NCI-H2107 treated with DMSO at 0.1 percent for 48 hours (cell line): ENCODE results near the gene NACA2.
A peak's percentile ranks its signal among the peaks of the same experiment; 100 is the strongest.
"Not testable (repeated sequence)": the region's sequence is repeated elsewhere in the genome, so short reads cannot be mapped to it uniquely, and the experiment has no call there.

Experiments
- DNase-seq: peaks from one replicate; lab custom pipeline; 2025; ENCODE audit not compliant: unreplicated experiment; lab: John Stamatoyannopoulos, UW

Gene NACA2

DNA sequence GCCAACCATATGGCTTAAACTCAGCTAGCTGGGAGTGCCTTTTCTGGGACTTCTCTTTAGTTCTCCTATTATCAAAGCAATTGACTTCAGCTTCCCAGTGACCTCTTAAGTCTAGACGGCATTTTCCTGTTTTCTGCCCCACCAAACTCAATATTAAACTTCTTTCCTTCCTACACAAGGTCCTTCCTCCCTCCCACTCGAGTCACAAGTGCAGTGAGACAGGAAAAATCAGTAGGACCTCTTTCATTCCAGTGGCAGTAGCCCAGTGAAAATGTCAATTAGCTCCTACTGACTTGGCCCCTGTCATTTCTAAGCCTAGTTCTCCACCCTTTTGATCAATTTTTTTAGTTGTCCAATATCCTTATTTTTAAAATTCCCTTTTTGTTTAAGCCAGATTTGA lies 9.6 kb upstream of the NACA2 start:
- no peak for DNase-seq

DNA sequence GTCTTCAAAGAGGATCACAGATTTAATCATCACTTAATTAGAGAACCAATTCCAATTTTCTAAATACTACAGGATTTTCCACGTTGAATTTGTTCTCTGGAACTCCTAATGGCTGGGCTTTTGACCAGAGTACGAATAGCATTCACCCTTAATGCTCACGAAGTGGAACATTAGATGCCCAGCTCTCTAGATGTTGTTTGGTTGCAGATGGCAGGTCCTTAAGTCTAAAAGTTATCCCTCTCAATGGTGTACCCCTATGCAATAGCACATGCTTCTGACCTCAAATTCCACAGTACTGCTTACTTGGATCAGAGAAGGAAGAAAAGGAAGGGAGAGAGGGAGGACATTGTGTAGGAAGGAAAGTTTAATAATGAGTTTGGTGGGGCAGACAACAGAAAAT lies 8.6 kb upstream of the NACA2 start:
- DNase-seq, result no peak

DNA sequence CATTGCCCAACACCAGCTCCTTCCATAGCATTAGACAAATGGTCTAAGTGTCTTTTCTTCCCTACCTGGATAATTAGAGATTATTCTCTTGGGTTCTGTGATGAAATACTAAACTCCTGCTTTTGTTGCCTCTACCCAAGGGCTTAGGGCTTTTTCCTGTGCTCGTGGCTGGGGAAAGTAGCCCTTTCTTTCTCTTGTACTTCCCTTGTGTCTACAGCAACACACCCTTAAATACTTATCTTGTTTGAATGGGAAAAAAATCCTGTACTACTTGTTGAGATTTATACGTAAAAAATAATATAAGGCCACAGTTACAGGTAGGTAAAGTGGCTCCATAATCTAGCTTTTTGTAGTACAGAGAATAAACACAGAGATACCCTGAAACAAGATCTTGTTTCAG lies 7.0 kb upstream of the NACA2 start:
- no peak for DNase-seq

DNA sequence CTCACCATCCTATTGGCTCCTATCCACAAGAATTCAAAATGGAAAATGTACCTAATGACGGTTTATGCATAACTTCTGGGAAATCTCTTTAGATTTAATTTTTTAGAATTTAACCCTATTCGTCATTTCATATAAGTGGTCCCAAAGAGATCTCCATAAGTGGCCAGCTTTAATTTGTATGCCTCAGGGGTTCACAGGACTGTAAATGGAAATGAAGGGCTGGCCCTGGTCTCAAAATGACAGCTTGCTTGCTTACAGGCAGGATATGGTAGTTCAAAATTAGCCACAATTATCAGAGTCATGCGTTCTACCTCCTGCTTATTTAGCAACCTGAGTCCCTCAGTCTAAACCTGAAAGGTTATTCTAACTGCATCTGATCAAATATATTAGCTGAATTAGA lies 6.6 kb upstream of the NACA2 start:
- DNase-seq, result no peak

DNA sequence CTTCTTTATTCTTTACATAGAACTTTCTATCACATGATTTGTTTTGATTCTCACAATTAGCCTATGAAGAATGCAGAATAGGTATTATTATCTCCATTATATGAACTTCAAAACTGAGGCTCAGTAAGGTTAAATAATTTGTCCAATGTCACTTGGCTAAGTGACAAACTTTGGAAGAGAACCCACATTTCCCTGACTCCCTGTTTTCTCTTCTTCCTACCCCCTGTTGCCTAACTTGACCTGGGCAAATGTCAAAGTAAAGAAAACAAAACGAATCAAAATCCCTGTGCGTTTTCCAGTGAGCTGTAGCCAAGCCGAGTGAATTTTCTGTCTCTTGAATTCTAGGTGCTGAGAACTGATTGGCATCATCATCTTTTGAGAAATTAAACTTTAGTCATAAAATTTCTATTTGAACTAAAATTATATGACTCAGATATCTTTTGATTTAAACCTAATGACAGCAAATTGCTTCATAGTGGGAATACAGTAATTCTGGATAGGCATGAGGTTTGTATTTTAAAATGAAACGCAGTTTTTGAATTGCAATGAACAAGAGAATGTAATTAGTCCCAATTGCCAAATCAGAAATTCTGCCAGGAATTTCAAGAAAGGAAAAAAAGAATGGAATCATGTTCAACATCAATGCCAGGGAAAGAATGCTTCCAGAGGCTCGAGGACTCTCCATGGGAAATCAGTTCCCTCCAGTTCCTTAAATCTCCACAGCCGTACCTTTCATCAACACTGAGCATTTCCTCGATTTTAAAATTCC lies 4.6 kb upstream of the NACA2 start:
- no peak for DNase-seq

DNA sequence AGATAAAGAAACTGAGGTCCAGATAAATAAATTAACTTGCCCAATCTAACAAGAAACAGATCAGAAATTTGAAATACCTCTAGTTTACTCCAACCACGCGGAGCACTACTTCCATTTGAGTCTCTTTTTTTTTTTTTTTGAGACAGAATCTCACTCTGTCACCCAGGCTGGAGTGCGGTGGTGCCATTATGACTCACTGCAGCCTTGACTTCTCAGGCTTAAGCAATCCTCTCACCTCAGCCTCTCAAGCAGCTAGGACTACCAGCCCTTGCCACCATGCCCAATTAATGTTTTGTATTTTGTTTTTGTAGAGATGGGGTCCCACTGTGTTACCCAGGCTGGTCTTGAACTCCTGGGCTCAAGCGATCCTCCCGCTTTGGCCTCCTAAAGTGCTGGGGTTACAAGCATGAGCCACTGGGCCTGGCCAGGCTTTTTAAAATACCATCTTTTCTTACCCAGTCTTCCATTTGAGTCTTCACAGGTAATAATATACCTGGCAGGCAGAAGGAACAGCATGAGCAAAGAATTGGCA lies 3.3 kb upstream of the NACA2 start:
- no peak for DNase-seq

DNA sequence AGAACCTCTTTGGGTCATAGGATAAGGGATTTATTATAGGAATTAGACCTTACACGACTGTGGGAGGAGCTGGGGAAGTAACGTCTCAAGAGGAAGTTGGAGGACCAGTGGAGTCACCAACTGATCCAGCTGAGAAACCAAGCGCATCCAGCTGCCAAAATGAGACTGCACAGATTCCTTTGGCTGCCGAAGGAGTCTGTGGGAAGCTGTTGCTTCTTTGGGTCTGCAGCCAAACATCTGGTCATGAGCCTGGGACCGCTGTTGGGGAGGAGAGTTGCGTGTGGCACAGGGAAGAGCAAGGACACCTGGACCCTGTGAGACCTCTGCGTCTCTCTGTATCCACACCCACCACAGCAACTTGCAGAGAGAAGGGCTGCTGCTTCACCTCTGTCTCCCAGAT lies 2.4 kb upstream of the NACA2 start:
- DNase-seq, result no peak

DNA sequence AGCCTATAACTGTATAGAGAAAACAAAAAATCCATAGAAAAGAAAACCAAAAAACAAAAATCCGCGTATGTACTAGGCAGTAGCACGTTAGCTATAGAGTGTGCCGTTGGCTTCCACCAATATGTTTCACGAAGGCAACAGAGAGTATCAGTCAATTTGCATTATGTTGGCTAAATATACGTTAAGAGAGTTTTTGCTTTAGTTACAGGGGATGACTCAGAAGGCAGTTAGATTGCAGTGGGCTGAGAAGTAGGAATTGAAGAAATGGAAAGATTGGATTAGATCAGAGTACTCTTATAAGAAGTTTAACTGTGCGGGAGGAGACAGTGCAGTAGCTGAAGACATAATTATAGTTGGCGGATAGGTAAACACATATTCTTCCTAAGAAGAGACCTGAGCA lies 911 bp upstream of the NACA2 start:
- no peak for DNase-seq

DNA sequence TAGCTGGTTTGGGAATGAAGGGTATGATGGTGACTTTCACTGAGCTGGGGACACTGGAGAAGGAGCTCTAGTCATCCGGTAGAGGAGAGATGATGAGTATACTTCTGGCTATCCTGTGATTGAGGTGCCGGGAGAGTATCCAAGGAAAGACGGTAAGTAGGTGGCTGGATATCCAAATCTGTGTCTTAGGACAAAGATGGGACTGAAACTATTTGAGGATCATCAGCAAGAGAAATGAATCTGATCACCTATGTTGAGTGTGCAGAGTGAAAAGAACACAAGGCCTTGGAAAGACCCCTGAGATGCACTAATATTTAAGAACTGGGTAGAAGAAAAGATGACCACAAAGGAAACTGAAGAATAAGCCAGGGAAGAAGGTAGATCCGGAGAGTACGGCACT lies 1.0 kb downstream of the NACA2 start:
- no peak for DNase-seq

DNA sequence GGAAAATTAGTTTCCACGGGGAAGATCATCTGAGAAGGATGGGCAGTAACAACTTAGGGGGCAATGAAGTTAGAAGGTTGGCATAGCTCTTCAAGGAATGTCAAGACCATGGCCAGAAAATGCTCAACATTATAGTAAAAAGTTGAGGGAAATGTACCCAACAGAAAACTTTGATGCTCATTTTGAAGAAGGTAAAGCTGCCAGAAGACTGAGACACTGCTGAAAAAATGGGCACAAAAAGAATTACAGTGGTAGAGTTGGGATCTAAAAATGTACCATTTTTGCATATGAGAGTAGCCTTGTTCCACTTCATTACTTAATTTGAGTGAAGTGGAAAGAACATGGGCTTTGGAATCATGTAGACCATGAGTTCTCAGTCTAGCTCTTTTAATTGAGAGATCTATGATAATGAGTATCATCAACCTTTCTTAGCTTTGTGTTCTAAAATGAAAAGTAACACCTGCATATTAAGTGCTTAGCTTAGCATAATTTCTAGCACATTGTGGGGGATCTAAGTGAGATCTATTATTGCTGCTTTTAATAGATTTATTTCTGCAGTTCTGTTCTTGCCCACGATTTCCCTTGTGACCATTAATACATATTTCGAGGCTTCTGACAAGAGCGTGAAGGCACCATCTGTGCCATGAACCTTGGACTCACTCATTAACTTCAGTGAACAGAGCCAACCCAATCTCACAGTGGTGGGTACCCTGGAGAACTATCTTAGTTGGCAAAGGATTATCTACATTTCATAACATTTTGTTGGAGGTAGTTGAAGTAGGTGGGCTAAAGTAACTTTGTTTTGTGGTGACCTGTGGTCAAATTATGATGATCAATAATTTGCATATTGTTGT lies 3.0 kb downstream of the NACA2 start:
- no peak for DNase-seq

DNA sequence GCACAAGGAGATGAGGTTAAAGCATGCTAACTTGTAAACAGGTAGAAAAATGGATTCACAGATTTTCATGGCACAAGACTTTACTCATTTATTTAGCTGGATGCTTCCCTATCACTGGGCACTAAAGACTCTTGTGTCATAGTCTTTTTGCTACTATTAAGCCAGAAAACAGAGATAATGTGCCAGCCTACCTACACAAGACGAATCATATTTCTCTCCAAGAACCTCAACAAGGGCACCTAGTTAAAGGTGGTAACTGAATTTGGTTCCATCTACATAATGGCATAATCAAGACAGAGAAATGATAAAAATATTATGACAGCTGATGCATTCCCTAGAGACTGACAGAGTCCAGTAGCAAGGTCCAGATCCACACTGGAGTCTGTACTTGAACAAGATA lies 3.8 kb downstream of the NACA2 start:
- no peak for DNase-seq

DNA sequence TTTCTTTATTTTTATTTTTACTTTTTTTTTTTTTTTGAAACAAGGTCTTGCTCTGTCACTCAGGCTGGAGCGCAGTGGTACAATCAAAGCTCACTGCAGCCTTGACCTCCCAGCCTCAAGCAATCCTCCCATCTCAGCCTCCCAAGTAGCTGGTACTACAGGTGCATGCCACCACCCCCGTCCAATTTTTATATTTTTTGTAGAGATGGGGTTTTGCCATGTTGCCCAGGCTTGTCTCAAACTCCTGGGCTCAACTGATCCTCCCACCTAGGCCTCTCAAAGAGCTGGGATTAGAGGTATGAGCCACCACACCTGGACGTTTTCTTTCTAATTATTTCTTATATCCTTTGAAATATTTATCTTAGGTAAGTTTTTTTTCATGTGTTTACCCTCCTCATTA lies 4.4 kb downstream of the NACA2 start:
- DNase-seq, result not testable (repeated sequence)

DNA sequence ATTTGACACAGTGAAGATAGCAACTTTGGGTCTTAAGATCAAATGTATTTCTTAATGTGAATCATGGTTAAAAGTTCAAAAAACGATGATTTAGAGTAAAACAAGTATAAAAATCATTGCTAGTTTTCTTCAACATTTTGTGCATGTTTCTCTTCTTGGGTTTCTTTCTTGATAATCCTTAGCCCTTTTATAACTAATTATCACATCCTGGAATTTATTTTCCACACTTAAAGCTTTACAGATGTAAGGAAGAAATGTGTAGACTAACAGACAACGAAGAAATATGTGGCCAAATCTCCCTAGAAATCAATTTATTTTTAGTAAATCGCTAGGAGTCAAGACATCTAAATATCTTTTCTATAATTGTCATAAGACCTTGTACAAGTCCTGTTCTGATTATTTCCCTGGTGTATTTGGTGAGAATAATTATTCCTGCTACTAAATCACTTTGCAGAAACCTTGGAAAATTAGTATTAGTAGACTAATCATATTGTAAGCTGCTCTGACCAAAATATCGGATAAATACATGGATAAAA lies 4.9 kb downstream of the NACA2 start:
- DNase-seq, result no peak

DNA sequence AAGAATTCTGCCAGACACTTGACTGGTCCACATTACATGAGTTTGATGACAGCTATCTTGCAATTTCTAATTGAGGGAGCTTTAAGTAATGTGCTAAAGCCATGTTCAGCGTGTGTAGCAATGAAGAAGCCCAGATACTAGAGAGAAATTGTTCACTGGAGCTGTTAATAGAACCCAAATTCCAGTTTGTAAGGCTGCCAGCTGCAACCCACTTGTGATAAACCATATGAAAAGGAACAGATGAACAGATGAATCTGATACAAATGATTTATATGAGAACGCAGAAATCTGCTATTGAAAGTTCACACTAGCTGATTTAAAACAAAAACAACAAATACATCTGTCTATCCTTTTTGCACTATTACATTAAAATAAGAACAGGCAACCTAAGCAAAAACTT lies 6.2 kb downstream of the NACA2 start:
- DNase-seq, result no peak

DNA sequence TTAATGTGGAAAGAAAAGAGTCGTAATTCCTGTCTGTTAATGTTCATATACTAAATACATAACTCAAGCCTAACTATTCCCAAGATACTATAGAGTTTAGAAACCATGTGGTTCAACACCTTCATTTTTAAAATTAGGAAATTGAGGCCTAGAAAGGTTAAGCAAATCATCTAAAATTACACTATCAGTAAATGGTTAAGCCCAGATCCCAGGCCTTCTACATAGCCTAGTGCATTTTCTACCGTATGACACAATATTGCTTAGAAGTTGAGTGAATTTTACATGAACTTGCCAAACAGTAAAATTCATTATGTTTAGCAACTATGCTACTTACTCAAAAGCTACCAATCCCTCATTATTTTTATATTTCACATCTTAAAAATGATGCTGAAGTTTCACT lies 6.8 kb downstream of the NACA2 start:
- no peak for DNase-seq

DNA sequence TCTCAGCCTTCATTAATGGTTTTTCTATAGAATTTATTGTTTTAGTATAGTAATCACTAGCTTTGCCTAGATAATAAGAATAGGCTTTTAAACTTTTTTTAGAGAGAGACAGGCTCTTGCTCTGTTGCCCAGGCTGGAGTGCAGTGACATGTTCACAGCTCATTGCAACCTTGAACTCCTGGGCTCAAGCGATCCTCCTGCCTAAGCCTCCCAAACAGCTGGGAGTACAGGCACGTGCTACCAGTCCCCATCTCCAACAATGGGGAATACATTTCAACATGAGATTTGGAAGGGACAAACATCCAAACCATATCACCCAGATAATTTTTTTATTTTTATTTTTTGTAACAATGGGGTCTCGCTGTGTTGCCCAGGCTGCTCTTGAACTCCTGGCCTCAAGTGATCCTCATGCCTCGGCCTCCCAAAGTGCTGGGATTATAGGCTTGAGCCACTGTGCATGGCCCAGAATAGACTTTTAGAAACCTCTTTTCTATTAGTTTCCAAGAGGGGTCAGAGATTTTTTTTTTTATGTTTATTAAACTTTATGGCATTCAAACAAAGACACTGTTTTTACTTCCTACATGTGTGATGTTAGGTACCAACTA lies 7.3 kb downstream of the NACA2 start:
- no peak for DNase-seq

DNA sequence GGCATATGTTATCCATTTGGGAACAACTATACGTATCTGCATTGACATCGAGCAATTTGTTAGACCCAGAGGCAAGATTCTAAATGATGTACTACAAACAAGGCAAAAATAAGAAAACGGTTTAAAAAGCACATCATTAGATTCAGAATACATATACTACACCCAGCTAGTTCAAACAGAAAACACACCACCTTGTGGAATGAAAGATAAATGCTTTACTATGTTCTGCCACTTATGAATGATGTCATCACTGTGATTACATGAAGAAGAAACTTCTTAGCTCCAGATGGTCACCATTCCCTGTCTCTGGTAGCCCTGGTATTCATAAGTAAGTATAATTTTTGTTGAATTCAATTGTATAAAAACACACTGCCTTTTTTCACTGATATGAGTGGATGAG lies 7.8 kb downstream of the NACA2 start:
- peak; percentile 21 for DNase-seq

DNA sequence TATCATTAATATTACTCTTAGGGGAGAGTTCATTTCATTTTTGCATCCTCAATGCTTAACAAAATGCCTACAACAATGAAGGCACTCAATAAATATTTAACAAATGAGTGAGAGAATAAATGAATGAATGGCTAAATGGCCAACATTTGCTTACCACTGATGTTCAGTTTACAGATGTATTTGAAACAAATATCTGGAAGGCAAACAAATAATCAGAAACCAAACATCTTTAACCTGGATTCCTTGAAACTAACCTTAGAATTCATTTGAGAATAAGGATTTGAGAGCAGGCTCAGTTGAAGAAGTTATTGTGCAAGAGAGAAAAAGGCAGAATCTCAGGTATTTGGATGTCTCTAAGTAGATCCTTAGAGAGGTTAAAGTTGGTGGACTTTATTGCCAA lies 8.4 kb downstream of the NACA2 start:
- DNase-seq, result no peak

DNA sequence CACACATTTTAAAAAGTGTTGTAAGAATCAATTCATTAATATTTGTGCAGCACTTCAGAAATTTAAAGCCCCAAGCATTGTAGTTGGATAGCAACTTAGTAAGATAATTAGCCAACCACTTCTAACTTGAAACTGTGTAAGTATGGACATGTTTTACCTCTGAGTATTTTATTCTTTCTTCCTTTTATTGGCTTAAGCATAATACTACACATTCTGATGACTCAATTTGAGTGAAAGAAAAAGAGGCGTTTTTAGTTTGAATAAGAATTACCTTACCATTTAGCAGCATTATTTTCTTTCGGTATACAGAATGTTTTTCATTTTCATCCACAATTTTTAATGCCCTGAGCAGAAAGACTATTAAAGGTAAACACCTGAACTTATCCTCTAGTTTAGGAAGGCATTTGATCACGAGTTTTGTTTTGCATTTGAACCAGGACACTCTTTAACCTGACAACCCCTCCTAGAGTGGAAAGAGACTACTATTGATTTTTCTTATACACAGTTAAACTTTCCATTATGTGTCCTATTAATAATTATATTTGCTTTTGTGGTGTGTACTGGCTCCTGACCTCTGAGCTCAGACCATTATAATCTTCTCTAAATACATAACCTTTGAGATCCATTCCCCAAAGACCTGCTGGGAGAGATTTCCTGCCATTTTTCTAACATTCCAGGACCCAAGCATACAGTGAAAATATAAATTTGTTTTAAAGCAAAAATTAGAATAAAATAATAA lies 9.2 kb downstream of the NACA2 start:
- DNase-seq, result no peak

DNA sequence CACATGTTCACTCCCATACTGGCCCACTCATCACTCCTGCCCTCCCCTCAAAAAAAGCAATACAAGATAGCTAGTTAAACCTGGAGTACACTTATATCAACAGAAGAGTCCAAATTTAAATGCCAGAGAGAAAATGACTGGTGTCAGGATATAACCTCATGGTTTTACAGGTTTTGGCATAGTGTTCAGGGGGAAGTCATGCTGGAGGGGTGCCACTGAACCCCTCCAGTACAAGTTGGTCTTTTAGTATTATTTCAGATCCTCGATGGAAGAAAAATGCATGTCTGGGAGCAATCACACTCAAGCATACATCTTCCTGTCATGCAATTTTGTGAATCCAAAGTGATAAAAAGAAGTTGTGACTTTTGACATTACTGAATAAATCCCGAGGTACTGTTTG lies 10.5 kb downstream of the NACA2 start:
- no peak for DNase-seq

DNA sequence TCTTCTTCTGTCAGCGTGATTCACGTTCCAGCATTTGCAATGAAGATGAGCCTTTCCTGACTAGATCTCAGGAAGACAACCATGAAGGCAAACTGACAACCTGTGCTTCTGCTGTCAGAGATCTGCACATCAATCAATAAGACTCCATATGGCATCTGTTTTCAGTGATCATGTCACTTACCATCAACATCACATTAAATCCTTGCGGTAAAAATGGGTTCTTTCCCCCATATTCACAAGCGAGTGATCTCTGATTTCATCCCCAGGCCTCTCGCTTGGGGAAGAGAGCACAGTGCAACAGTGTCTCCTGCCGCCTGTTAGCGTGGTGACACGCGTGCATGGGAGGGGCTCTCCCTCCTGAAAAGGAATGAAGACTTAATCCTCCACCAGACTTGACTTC lies 11.1 kb downstream of the NACA2 start:
- DNase-seq, result no peak
